WTC11 (cell line): ENCODE results near the gene MEF2D.

Experiments
- CDX4 ChIP-seq: fragments of 250-450 bp; sonication (Bioruptor Pico); IDR thresholded peaks from 2 replicates; pipeline ENCODE4 v1.9.0; 2021; ENCODE audit warnings: moderate library complexity, mild to moderate bottlenecking, inconsistent platforms, borderline replicate concordance
- CREM ChIP-seq: sonication (generic); formaldehyde crosslinking; IDR thresholded peaks from 2 replicates; pipeline ENCODE4 v1.8.1; 2022; ENCODE audit warnings: mild to moderate bottlenecking, missing genetic modification reagents, moderate library complexity
- CTCF ChIP-seq: fragments of 200-600 bp; IDR thresholded peaks from 2 replicates; pipeline ENCODE4 v1.8.0; 2022; ENCODE audit warnings: antibody characterized with exemption
- FOXP1 ChIP-seq: sonication (generic); formaldehyde crosslinking; IDR thresholded peaks from 2 replicates; pipeline ENCODE4 v1.8.0; 2022; ENCODE audit warnings: missing genetic modification reagents, mild to moderate bottlenecking, moderate library complexity, borderline replicate concordance
- JAZF1 ChIP-seq: fragments of 250-450 bp; sonication (Bioruptor Pico); IDR thresholded peaks from 2 replicates; pipeline ENCODE4 v1.9.0; 2021; ENCODE audit warnings: moderate library complexity, mild to moderate bottlenecking, inconsistent platforms
- NFYB ChIP-seq: sonication (generic); formaldehyde crosslinking; conservative IDR thresholded peaks from 2 replicates; pipeline ENCODE4 v1.8.0; 2022; ENCODE audit warnings: low read depth, missing genetic modification reagents
- PRDM15 ChIP-seq: sonication (generic); formaldehyde crosslinking; IDR thresholded peaks from 2 replicates; pipeline ENCODE4 v1.8.0; 2022; ENCODE audit warnings: missing genetic modification reagents

DNA sequence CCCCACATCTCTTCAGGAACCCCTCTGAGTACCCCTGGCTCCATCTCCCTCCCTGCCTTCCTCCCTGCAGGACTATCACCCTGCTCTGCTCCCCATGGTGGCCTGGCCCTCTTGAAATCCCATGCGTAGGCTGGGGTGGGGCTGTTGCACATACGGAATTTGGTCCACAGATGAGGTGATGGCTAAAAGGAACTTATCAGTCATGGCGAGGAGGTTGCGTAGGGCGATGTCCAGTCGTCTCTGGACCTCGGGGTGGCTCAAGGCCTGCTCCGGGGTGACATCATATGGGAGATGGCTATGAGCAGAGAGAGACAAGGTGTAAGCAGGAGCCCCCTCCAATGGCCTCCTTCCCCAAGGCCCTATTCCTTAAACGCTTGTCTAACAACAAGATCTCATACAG lies 36.5 kb upstream of the MEF2D start:
- TF ChIP-seq CREM (CRISPR knock-in tag) (no peak), PRDM15 (no peak), FOXP1 (CRISPR knock-in tag) (no peak), NFYB (CRISPR knock-in tag) (no peak), CTCF (no peak), CDX4 (CRISPR knock-in tag) (no peak), JAZF1 (CRISPR knock-in tag) (no peak)
